Measurements from ENCODE around the gene KIF4A.

- TF ChIP-seq POLR2AphosphoS5 (IDR thresholded peaks at IDR 0.05; ENCODE audit: insufficient read depth in 1 of 2, low read depth in 1 of 2) (no peak), CTCF (IDR thresholded peaks at IDR 0.05) (no peak), POLR2A (IDR thresholded peaks at IDR 0.05) (no peak)
Observed at GRCh38 chrX:70434914-70435586, 145.1 kb downstream of the KIF4A start.

Measured in vagina (tissue), 2 donors.